MM.1S (cell line): ENCODE measurements around the gene ADAMTSL3.

Experiments
- EZH2 ChIP-seq: fragments of 300-600 bp; sonication (generic); optimal IDR thresholded peaks from 2 replicates; pipeline ENCODE3; 2017; ENCODE audit warnings: low read depth, mild to moderate bottlenecking, antibody characterized with exemption, low read length, mixed read lengths
- EZH2phosphoT487 ChIP-seq: fragments of 300-600 bp; sonication (generic); IDR thresholded peaks from 2 replicates; pipeline ENCODE4 v1.6.1; 2018; ENCODE audit warnings: antibody characterized with exemption, low read length
- TF ChIP-seq, protein P1 (sequence below): fragments of 300-600 bp; sonication (generic); IDR thresholded peaks from 2 replicates; pipeline ENCODE4 v1.5.1; 2016; ENCODE audit warnings: antibody characterized with exemption, low read length, mixed read lengths

DNA sequence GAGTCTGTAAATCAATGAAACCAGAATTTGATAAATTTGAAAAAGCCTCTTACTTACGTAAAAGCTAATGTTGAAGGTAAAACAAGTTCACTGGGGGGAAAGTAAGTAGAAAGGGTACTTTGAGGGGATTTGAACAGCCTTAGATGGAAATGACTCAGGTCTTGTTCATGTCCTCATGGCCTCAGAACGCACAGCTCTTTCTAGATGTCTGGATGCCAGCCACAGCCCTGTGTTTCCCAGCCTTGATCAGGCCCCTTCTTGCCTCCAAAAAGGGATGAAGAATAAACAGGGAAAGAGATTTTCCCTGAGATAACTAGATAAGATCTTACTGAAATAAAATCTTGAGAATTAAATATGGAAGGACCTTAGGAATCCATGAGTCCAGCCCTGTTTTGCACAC lies 344.6 kb downstream of the ADAMTSL3 start:
- TF ChIP-seq, protein P1, sequence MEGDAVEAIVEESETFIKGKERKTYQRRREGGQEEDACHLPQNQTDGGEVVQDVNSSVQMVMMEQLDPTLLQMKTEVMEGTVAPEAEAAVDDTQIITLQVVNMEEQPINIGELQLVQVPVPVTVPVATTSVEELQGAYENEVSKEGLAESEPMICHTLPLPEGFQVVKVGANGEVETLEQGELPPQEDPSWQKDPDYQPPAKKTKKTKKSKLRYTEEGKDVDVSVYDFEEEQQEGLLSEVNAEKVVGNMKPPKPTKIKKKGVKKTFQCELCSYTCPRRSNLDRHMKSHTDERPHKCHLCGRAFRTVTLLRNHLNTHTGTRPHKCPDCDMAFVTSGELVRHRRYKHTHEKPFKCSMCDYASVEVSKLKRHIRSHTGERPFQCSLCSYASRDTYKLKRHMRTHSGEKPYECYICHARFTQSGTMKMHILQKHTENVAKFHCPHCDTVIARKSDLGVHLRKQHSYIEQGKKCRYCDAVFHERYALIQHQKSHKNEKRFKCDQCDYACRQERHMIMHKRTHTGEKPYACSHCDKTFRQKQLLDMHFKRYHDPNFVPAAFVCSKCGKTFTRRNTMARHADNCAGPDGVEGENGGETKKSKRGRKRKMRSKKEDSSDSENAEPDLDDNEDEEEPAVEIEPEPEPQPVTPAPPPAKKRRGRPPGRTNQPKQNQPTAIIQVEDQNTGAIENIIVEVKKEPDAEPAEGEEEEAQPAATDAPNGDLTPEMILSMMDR, result no peak
- no peak for TF ChIP-seq EZH2
- TF ChIP-seq EZH2phosphoT487, result no peak
